SK-N-SH treated with all-trans-retinoic acid at 6 μM for 48 hours (cell line): ENCODE results near the gene PCBP3.

Source experiments
- ATAC-seq: fragments of 200-7000 bp; cut with Tn5 transposase; 3 replicates; pipeline ENCODE4 v1.9.1; 2020; ENCODE audit warnings: mild to moderate bottlenecking, moderate library complexity
- ARNTL ChIP-seq: fragments of 450-650 bp; formaldehyde crosslinking; IDR thresholded peaks from 2 replicates; pipeline ENCODE4 v1.5.0; 2020; ENCODE audit warnings: low read depth, mild to moderate bottlenecking, moderate library complexity, borderline replicate concordance
- BACH2 ChIP-seq: fragments of 250-450 bp; sonication (Bioruptor Pico); IDR thresholded peaks from 2 replicates; pipeline ENCODE4 v1.9.0; 2021; ENCODE audit warnings: mild to moderate bottlenecking, borderline replicate concordance
- CREB5 ChIP-seq: fragments of 250-450 bp; sonication (Bioruptor Pico); IDR thresholded peaks from 2 replicates; pipeline ENCODE4 v1.5.1; 2020; ENCODE audit warnings: low read depth, mild to moderate bottlenecking, moderate library complexity
- CSDC2 ChIP-seq: fragments of 250-450 bp; sonication (Bioruptor Pico); IDR thresholded peaks from 2 replicates; pipeline ENCODE4 v1.5.0; 2020; ENCODE audit warnings: mild to moderate bottlenecking, moderate library complexity
- ESRRG ChIP-seq: fragments of 250-450 bp; sonication (Bioruptor Pico); IDR thresholded peaks from 2 replicates; pipeline ENCODE4 v1.6.1; 2021; ENCODE audit warnings: mild to moderate bottlenecking
- GLIS3 ChIP-seq: fragments of 250-450 bp; sonication (Bioruptor Pico); IDR thresholded peaks from 2 replicates; pipeline ENCODE4 v1.5.0; 2020; ENCODE audit warnings: mild to moderate bottlenecking, moderate library complexity
- ISL1 ChIP-seq: fragments of 250-450 bp; sonication (Bioruptor Pico); IDR thresholded peaks from 2 replicates; pipeline ENCODE4 v2.1.2; 2022; ENCODE audit warnings: mild to moderate bottlenecking, moderate library complexity
- OSR1 ChIP-seq: fragments of 250-450 bp; sonication (Bioruptor Pico); IDR thresholded peaks from 2 replicates; pipeline ENCODE4 v1.8.0; 2022; ENCODE audit warnings: moderate library complexity, mild to moderate bottlenecking, inconsistent platforms
- PATZ1 ChIP-seq: fragments of 250-450 bp; sonication (Bioruptor Pico); IDR thresholded peaks from 2 replicates; pipeline ENCODE4 v1.8.0; 2020; ENCODE audit warnings: mild to moderate bottlenecking, moderate library complexity, borderline replicate concordance
- PPARA ChIP-seq: fragments of 250-450 bp; sonication (Bioruptor Pico); IDR thresholded peaks from 2 replicates; pipeline ENCODE4 v1.5.0; 2020; ENCODE audit warnings: mild to moderate bottlenecking, borderline replicate concordance
- RARB ChIP-seq: fragments of 250-450 bp; sonication (Bioruptor Pico); IDR thresholded peaks from 2 replicates; pipeline ENCODE4 v1.8.0; 2021; ENCODE audit warnings: mild to moderate bottlenecking, moderate library complexity
- SNAI2 ChIP-seq: fragments of 250-450 bp; sonication (Bioruptor Pico); IDR thresholded peaks from 2 replicates; pipeline ENCODE4 v1.5.0; 2020; ENCODE audit warnings: mild to moderate bottlenecking, moderate library complexity
- TCF4 ChIP-seq: fragments of 250-450 bp; sonication (Bioruptor Pico); IDR thresholded peaks from 2 replicates; pipeline ENCODE4 v1.8.0; 2021; ENCODE audit warnings: mild to moderate bottlenecking, moderate library complexity, borderline replicate concordance
- TOX ChIP-seq: fragments of 250-450 bp; sonication (Bioruptor Pico); IDR thresholded peaks from 2 replicates; pipeline ENCODE4 v1.8.0; 2021; ENCODE audit warnings: mild to moderate bottlenecking, moderate library complexity, borderline replicate concordance
- ZC3H10 ChIP-seq: fragments of 250-450 bp; sonication (Bioruptor Pico); IDR thresholded peaks from 2 replicates; pipeline ENCODE4 v1.5.1; 2021; ENCODE audit warnings: mild to moderate bottlenecking, moderate library complexity
- ZFP3 ChIP-seq: fragments of 250-450 bp; sonication (Bioruptor Pico); IDR thresholded peaks from 2 replicates; pipeline ENCODE4 v1.5.0; 2020; ENCODE audit warnings: mild to moderate bottlenecking, moderate library complexity
- ZFP30 ChIP-seq: fragments of 450-650 bp; formaldehyde crosslinking; IDR thresholded peaks from 2 replicates; pipeline ENCODE4 v1.5.0; 2022; ENCODE audit warnings: mild to moderate bottlenecking, moderate library complexity
- ZNF70 ChIP-seq: fragments of 450-650 bp; formaldehyde crosslinking; IDR thresholded peaks from 2 replicates; pipeline ENCODE4 v1.5.0; 2020; ENCODE audit warnings: mild to moderate bottlenecking, moderate library complexity
- ZNF8 ChIP-seq: fragments of 450-650 bp; formaldehyde crosslinking; IDR thresholded peaks from 2 replicates; pipeline ENCODE4 v1.5.0; 2020; ENCODE audit warnings: mild to moderate bottlenecking, moderate library complexity
- TF ChIP-seq, protein P1 (sequence below): fragments of 250-450 bp; sonication (Bioruptor Pico); IDR thresholded peaks from 2 replicates; pipeline ENCODE4 v1.5.1; 2021; ENCODE audit warnings: mild to moderate bottlenecking, moderate library complexity

Gene PCBP3

GRCh38 chr21:45801129-45801964 lies 157.8 kb downstream of the PCBP3 start:
- no peak for TF ChIP-seq CSDC2 (CRISPR knock-in tag)
- no peak for ATAC-seq

DNA sequence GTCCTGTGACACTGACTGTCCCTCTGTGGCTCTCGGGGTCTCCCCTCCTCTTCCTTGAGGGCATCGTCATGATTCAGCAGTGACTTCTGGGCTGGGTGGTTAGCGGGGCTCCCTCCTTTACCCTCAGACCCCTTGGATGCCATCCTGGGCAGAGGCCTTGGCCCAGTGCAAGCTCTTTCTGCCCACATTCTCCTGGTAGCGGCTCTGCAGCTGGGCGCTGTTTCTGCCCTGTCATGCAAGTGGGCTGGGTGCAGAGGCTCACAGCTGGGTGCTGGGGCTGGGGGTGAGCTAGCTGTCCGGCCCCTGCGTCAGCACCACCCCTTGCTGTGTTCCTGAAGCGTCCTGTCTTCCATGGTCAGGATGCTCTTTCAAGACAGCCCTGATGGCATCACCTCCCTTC lies 158.5 kb downstream of the PCBP3 start:
- TF ChIP-seq PPARA (CRISPR knock-in tag) = no peak
- TF ChIP-seq CREB5 (CRISPR knock-in tag) = no peak
- no peak for TF ChIP-seq ZFP3 (CRISPR knock-in tag)
- TF ChIP-seq, protein P1, sequence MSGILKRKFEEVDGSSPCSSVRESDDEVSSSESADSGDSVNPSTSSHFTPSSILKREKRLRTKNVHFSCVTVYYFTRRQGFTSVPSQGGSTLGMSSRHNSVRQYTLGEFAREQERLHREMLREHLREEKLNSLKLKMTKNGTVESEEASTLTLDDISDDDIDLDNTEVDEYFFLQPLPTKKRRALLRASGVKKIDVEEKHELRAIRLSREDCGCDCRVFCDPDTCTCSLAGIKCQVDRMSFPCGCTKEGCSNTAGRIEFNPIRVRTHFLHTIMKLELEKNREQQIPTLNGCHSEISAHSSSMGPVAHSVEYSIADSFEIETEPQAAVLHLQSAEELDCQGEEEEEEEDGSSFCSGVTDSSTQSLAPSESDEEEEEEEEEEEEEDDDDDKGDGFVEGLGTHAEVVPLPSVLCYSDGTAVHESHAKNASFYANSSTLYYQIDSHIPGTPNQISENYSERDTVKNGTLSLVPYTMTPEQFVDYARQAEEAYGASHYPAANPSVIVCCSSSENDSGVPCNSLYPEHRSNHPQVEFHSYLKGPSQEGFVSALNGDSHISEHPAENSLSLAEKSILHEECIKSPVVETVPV (CRISPR knock-in tag) = no peak
- no peak for TF ChIP-seq SNAI2 (CRISPR knock-in tag)
- TF ChIP-seq ARNTL = no peak
- TF ChIP-seq ZC3H10 (CRISPR knock-in tag) = no peak
- no peak for TF ChIP-seq TOX
- TF ChIP-seq PATZ1 (CRISPR knock-in tag) = no peak
- no peak for TF ChIP-seq ZNF8 (CRISPR knock-in tag)
- no peak for TF ChIP-seq GLIS3
- no peak for ATAC-seq

DNA sequence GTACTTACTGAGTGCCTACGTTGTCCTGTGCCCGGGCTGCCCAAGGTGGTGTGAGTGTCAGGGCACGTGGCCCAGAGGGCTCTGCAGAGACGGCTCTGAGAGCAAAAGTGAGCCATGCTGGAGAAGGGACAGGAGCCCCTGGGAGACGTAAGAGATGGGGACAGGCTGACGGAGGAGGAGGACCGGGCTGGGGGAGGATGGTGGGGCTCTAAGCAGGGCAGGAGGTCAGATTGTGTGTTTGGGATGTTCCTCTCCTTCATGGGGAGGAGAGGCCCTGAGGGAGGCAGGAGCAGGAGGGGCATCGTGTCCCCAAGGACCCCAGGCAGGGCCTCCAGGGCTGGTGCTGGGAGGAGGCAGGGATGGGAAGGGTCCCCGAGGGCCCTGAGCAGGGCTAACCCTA lies 158.9 kb downstream of the PCBP3 start:
- ATAC-seq = no peak
- TF ChIP-seq RARB (no peak), PPARA (CRISPR knock-in tag) (no peak), CSDC2 (CRISPR knock-in tag) (no peak), TCF4 (no peak), ZNF70 (no peak), ESRRG (CRISPR knock-in tag) (no peak), ZFP3 (CRISPR knock-in tag) (no peak), ZC3H10 (CRISPR knock-in tag) (no peak), BACH2 (CRISPR knock-in tag) (no peak), GLIS3 (no peak), ISL1 (CRISPR knock-in tag) (no peak), OSR1 (CRISPR knock-in tag) (no peak), TOX (no peak), ZFP30 (no peak), ARNTL (no peak)
- TF ChIP-seq, protein P1 (CRISPR knock-in tag) = no peak

GRCh38 chr21:45802956-45803617 lies 159.6 kb downstream of the PCBP3 start:
- ATAC-seq = no peak
- TF ChIP-seq CSDC2 (CRISPR knock-in tag) (no peak), RARB (no peak), PPARA (CRISPR knock-in tag) (no peak), ZFP30 (no peak)
- TF ChIP-seq, all 23 proteins: peak for 0
